Activated naive CD4-positive, alpha-beta T cell treated with anti-CD3 and anti-CD28 coated beads, Interleukin-2, amount 10 ng/mL, durations not matched to agents 7 days and 5 days (primary cell): Measurements from ENCODE around the gene DPEP3.
"Not testable (repeated sequence)": the region's sequence is repeated elsewhere in the genome, so short reads cannot be mapped to it uniquely, and the experiment has no call there.

ENCODE experiments used
- CTCF ChIA-PET: fragments of 350-600 bp; sonication (Branson Sonifier 250); formaldehyde crosslinking; loops from one replicate; lab custom pipeline; 2021; ENCODE audit warnings: antibody characterized with exemption; lab: Charles Lee
- DNase-seq: peaks from one replicate; pipeline ENCODE4 v3.0.0-alpha.2; 2020
- H3K27ac Mint-ChIP-seq: one replicate; pipeline ENCODE4 v1.8.0; 2021; ENCODE audit warnings: mild to moderate bottlenecking, moderate library complexity, mixed read lengths
- H3K27me3 Mint-ChIP-seq: one replicate; pipeline ENCODE4 v1.8.0; 2021; ENCODE audit warnings: mild to moderate bottlenecking, mixed read lengths
- H3K36me3 Mint-ChIP-seq: one replicate; pipeline ENCODE4 v1.8.0; 2021; ENCODE audit warnings: mixed read lengths
- H3K4me1 Mint-ChIP-seq: one replicate; pipeline ENCODE4 v1.8.0; 2021; ENCODE audit warnings: mixed read lengths
- H3K4me3 Mint-ChIP-seq: one replicate; pipeline ENCODE4 v1.8.0; 2021; ENCODE audit warnings: mild to moderate bottlenecking, moderate library complexity, mixed read lengths
- H3K9me3 Mint-ChIP-seq: one replicate; pipeline ENCODE4 v1.8.0; 2021; ENCODE audit warnings: mixed read lengths

Gene DPEP3, protein sequence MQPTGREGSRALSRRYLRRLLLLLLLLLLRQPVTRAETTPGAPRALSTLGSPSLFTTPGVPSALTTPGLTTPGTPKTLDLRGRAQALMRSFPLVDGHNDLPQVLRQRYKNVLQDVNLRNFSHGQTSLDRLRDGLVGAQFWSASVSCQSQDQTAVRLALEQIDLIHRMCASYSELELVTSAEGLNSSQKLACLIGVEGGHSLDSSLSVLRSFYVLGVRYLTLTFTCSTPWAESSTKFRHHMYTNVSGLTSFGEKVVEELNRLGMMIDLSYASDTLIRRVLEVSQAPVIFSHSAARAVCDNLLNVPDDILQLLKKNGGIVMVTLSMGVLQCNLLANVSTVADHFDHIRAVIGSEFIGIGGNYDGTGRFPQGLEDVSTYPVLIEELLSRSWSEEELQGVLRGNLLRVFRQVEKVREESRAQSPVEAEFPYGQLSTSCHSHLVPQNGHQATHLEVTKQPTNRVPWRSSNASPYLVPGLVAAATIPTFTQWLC

GRCh38 chr16:67979955-67980678 lies at the start of gene DPEP3:
DPEP3 (minus strand) TSS chr16:67980499; CDS start chr16:67980380, 119 bp downstream.
- Mint-ChIP-seq H3K27me3 (peaks cover 40% of the 10 kb centered on the region), H3K4me3 (no peak within 1 kb of the TSS), H3K4me1 (peaks cover 26% of the 10 kb centered on the region), H3K27ac (no peak within 1 kb of the TSS), H3K9me3 (no peaks in the 10 kb centered on the region), H3K36me3 (no peaks in the 10 kb centered on the region)
- DNase-seq: no peak
- CTCF ChIA-PET: interaction anchor here (0.8 to 2.1 kb wide), 7 partner anchors 10 to 159 kb away, joined by 3 to 8 read pairs (median 3); no protein-coding TSS in a partner anchor

GRCh38 chr16:68028996-68029395 lies 48.7 kb upstream of the DPEP3 start:
- no peak for DNase-seq
- peaks cover 30% of the 10 kb centered on the region for H3K36me3 Mint-ChIP-seq
- CTCF ChIA-PET: interaction anchor here (1.0 to 2.5 kb wide), 3 partner anchors 12 to 37 kb away, joined by 3 to 7 read pairs (median 6); no protein-coding TSS in a partner anchor
- H3K27me3 Mint-ChIP-seq: no peaks in the 10 kb centered on the region
- no peaks in the 10 kb centered on the region for H3K9me3 Mint-ChIP-seq
- H3K27ac Mint-ChIP-seq: no peak overlapping the region
- peaks cover 15% of the 10 kb centered on the region for H3K4me1 Mint-ChIP-seq
- H3K4me3 Mint-ChIP-seq: no peak overlapping the region

DNA sequence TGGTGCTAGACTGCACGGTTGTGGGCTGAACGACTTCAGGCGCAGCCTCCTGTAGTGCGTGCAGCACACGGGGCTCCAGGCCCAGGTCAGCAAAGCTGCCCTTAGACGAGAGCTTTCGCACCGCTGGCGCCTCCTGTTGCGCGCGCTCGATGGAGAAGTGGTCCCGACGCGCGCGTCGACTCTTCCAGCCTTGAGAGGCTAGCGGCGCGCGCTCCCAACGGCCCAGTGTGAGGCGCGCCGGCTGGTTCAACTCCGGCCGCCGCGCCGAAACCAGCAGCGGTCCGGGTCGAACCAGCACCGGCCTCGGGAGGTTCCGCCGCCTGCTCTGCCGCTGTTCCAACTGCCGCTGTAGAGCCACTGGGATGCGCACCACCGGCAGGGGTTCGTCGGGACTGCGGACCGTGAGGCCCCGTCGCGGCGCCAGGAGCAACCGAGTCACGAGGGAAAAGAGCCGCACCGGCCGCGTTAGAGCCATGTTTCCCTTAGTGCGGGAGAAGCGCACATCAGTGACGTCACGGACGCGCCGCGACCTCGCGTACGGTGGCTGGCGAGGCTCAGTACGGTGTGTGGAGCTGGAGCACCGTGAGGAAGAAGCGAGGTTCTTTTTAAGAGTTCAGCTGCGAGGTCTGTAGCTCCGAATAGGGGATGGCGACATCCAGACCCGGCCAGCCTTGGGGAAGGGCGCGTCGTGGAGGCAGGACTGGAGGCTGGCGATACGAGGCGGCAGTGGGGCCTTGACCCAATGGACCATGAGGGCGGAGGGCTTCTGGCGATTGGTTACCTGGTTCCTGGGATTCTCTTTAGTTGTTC lies 42.6 kb upstream of the DPEP3 start, which contains the start of the genes DDX28 and DUS2:
Gene DDX28, minus strand, starts transcription at position 505 of the 810 bp plus-strand sequence. Its CDS starts 30 bp downstream, at position 475.
Gene DUS2, plus strand, starts transcription at position 557 of the 810 bp plus-strand sequence. CDS start 14,740 bp downstream, outside the sequence.
- Mint-ChIP-seq H3K9me3 (no peaks in the 10 kb centered on the region), H3K36me3 (peaks cover 29% of the 10 kb centered on the region), H3K4me1 (peaks cover 28% of the 10 kb centered on the region), H3K27ac (peak within 1 kb of the TSS; percentile 94), H3K4me3 (peak within 1 kb of the TSS; percentile 97), H3K27me3 (no peaks in the 10 kb centered on the region)
- CTCF ChIA-PET: interaction anchor here (0.6 to 2.1 kb wide), 14 partner anchors 18 to 207 kb away, joined by 3 to 7 read pairs (median 4); partner anchors contain the start of genes DPEP2 and PSMB10
- DNase-seq: peak; percentile 95

GRCh38 chr16:68022278-68022727 lies 42.0 kb upstream of the DPEP3 start:
- CTCF ChIA-PET: interaction anchor here (1.0 to 2.1 kb wide), 9 partner anchors 17 to 206 kb away, joined by 3 to 7 read pairs (median 4); partner anchors contain the start of genes DPEP2 and PSMB10
- H3K27me3 Mint-ChIP-seq: no peaks in the 10 kb centered on the region
- H3K4me1 Mint-ChIP-seq: peaks cover 28% of the 10 kb centered on the region
- no peaks in the 10 kb centered on the region for H3K9me3 Mint-ChIP-seq
- no peak for DNase-seq
- H3K36me3 Mint-ChIP-seq: peaks cover 23% of the 10 kb centered on the region
- peak overlapping the region; percentile 94 for H3K27ac Mint-ChIP-seq
- peak overlapping the region; percentile 97 for H3K4me3 Mint-ChIP-seq

DNA sequence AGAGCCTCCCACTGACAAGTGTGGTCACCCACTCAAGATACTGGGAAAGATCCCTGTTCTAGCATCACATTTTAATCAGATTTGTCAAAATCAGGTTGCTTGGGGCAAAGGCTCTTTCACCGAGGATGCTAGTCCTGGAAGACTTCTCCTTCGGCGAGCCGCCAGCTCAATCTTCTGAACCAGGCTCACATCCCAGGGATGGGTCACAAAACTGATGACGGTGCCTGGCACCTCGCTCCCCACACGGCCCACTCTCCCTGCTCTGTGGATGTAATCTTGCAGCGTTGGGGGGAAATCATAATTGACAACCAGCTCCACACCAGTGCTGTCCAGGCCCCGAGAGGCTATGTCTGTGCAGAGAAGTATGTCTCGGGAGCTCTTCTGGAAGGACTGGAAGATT lies 41.2 kb upstream of the DPEP3 start:
- Mint-ChIP-seq H3K4me1 (peaks cover 28% of the 10 kb centered on the region), H3K4me3 (peak overlapping the region; percentile 97), H3K36me3 (peaks cover 22% of the 10 kb centered on the region), H3K27ac (peak overlapping the region; percentile 94), H3K9me3 (no peaks in the 10 kb centered on the region), H3K27me3 (no peaks in the 10 kb centered on the region)
- CTCF ChIA-PET: interaction anchor here (1.1 to 1.6 kb wide), 4 partner anchors 19 to 205 kb away, joined by 3 to 5 read pairs (median 4); no protein-coding TSS in a partner anchor
- no peak for DNase-seq

DNA sequence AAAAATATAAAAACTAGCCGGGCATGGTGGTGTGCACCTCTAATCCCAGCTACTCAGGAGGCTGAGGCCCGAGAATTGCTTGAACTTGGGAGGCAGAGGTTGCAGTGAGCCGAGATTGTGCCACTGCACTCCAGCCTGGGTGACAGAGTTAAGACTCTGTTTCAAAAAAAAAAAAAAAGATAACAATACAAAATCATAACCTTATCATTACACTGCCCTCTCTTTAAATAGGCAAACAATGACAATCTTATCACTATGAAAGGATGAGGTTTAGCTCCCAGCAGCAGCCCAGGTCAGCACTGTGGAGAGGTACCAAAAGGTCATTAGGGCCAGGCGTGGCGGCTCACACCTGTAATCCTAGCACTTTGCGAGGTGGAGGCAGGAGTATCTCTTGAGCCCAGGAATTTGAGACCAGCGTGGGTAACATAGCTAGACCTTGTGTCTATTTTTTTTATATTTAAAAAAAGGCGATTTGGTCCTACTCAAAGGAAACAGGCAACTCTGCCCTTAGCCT lies 38.9 kb upstream of the DPEP3 start:
- Mint-ChIP-seq H3K27me3 (no peaks in the 10 kb centered on the region), H3K4me1 (peaks cover 25% of the 10 kb centered on the region), H3K27ac (no peak overlapping the region), H3K36me3 (peaks cover 14% of the 10 kb centered on the region), H3K9me3 (no peaks in the 10 kb centered on the region), H3K4me3 (no peak overlapping the region)
- CTCF ChIA-PET: interaction anchor here (1.0 kb wide), 1 partner anchor 38 kb away, joined by 3 read pairs; no protein-coding TSS in a partner anchor
- no peak for DNase-seq

GRCh38 chr16:68015681-68016080 lies 35.4 kb upstream of the DPEP3 start, which contains the start of gene DPEP2NB:
DPEP2NB (minus strand) TSS chr16:68015911; CDS start chr16:68015770, 141 bp downstream.
- Mint-ChIP-seq H3K4me3 (no peak within 1 kb of the TSS), H3K9me3 (no peaks in the 10 kb centered on the region), H3K27me3 (peaks cover 11% of the 10 kb centered on the region), H3K27ac (no peak within 1 kb of the TSS), H3K36me3 (no peaks in the 10 kb centered on the region), H3K4me1 (peaks cover 10% of the 10 kb centered on the region)
- CTCF ChIA-PET: interaction anchor here (1.3 kb wide), 1 partner anchor 343 kb away, joined by 5 read pairs; no protein-coding TSS in a partner anchor
- no peak for DNase-seq

GRCh38 chr16:68013440-68013839 lies 33.1 kb upstream of the DPEP3 start:
- H3K4me1 Mint-ChIP-seq: peaks cover 16% of the 10 kb centered on the region
- no peaks in the 10 kb centered on the region for H3K36me3 Mint-ChIP-seq
- H3K4me3 Mint-ChIP-seq: no peak overlapping the region
- peaks cover 11% of the 10 kb centered on the region for H3K27me3 Mint-ChIP-seq
- H3K27ac Mint-ChIP-seq: no peak overlapping the region
- H3K9me3 Mint-ChIP-seq: no peaks in the 10 kb centered on the region
- CTCF ChIA-PET: no interaction called here
- DNase-seq: no peak

DNA sequence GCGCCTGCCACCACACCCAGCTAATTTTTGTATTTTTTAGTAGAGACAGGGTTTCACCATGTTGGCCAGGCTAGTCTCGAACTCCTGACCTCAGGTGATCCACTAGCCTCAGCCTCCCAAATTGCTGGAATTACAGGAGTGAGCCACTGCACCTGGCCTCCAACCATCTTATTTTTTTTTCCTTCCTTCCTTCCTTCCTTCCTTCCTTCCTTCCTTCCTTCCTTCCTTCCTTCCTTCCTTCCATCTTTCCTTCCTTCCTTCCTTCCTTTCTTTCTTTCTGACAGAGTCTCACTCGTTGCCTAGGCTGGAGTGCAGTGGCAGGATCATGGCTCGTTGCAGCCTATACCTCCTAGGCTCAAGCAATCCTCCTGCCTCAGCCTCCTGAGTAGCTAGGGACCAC lies 29.6 kb upstream of the DPEP3 start:
- DNase-seq, H3K9me3 Mint-ChIP-seq, H3K4me3 Mint-ChIP-seq, H3K36me3 Mint-ChIP-seq, H3K27ac Mint-ChIP-seq: not testable (repeated sequence)
- H3K4me1 Mint-ChIP-seq: peaks cover 33% of the 10 kb centered on the region
- CTCF ChIA-PET: interaction anchor here (1.2 kb wide), 1 partner anchor 16 kb away, joined by 3 read pairs; no protein-coding TSS in a partner anchor
- H3K27me3 Mint-ChIP-seq: peaks cover 11% of the 10 kb centered on the region

DNA sequence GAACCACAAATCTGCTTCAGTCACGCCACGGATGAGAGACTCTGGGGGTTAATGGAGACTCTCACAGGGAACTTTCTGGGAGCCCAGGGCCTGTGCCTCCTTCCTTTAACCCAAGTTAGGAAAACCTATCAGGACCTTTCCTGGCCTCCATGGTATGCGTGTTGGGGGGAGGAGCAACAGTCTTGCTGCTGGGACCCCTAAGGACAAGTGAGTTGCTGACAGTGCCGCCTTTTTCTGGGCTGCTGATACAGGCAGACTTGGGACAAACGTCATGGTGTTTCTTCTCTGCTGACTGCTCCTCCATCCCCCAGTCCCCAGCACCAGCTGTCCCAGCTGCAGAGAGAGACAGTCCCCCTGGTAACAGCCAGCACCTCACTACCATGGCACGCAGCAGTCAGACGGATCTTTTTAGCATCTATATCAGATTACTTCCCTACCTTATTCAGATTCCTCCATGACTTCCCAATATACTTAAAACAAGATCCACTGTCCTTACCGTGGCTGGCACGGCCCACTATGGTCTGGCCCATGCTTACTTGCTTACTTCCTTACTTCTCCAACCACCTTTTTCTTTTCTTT lies 28.9 kb upstream of the DPEP3 start:
- CTCF ChIA-PET: interaction anchor here (1.2 kb wide), 1 partner anchor 15 kb away, joined by 3 read pairs; no protein-coding TSS in a partner anchor
- Mint-ChIP-seq H3K27ac (no peak overlapping the region), H3K27me3 (peaks cover 11% of the 10 kb centered on the region), H3K9me3 (no peaks in the 10 kb centered on the region), H3K4me3 (no peak overlapping the region), H3K4me1 (peaks cover 36% of the 10 kb centered on the region), H3K36me3 (no peaks in the 10 kb centered on the region)
- DNase-seq: no peak

GRCh38 chr16:68005786-68006286 lies 25.5 kb upstream of the DPEP3 start:
- Mint-ChIP-seq H3K27me3 (no peaks in the 10 kb centered on the region), H3K4me3 (no peak overlapping the region), H3K4me1 (peaks cover 34% of the 10 kb centered on the region), H3K27ac (peak overlapping the region; percentile 94), H3K36me3 (no peaks in the 10 kb centered on the region), H3K9me3 (no peaks in the 10 kb centered on the region)
- peak; percentile 69 for DNase-seq
- CTCF ChIA-PET: interaction anchor here (1.1 to 2.7 kb wide), 5 partner anchors 11 to 223 kb away, joined by 3 to 8 read pairs (median 5); partner anchors contain the start of genes DDX28 and DUS2

DNA sequence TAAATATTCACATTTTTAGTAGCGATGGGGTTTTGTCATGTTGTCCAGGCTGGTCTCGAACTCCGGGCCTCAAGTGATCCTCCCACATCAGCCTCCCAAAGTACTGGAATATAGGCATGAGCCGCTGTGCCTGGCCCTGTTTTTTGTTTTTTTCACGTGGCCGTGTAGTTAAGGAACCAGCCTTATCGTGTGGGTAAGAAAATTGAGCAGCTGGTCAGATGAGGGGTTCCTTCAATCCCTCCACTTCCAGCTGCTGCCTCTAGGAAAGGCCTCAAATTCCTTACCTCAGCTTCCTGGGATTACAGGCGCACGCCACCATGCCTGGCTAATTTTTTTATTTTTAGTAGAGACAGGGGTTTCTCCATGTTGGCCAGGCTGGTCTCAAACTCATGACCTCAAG lies 24.9 kb upstream of the DPEP3 start:
- Mint-ChIP-seq H3K27ac (peak overlapping the region; percentile 94), H3K4me3 (no peak overlapping the region), H3K9me3 (no peaks in the 10 kb centered on the region), H3K27me3 (no peaks in the 10 kb centered on the region), H3K36me3 (peaks cover 2% of the 10 kb centered on the region), H3K4me1 (peaks cover 35% of the 10 kb centered on the region)
- DNase-seq: no peak
- CTCF ChIA-PET: interaction anchor here (0.8 to 2.7 kb wide), 4 partner anchors 11 to 35 kb away, joined by 3 to 8 read pairs (median 5); partner anchors contain the start of genes DDX28 and DUS2
